Measurements from ENCODE around the gene HOXB8. TPM values are rescaled to one million over a fixed set of nuclear protein-coding genes. Genes with fewer than 3 reads are reported as not detected.

The HOXB8 gene
- total RNA-seq, 2 donors from 2014 or later = 0.09 to 0.97 TPM

DNA sequence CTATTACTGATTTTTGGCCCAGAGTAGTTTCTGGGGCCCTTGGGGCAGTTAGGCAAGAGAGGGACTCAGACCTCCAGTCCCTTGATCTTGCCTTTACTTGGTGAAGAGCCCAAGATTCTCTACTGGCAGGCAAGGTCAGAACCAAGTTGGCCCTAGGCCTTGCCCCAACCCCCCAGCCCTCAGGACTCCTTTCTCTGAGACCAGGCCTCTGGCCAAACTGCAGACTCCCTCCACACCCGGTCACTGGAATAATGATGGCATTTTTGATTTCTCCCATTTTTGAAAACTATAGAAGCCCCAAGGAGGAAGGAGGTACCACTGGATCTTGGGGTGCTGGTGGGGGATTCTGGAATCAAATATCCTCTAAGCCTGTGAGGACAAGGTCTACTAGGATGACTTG, 29.1 kb upstream of the HOXB8 start:
- DNase-seq (ENCODE audit: low spot score) = no peak
- no peaks in the 10 kb centered on the region for H3K9me3 ChIP-seq
- H3K36me3 ChIP-seq = no peaks in the 10 kb centered on the region
- WGBS = 92% methylated on average over 1 of the region's 1 CpG
- intact Hi-C loops (cut with DNase I) = no loop called here
- peaks cover 15% of the 10 kb centered on the region for H3K27me3 ChIP-seq (replicated peaks; ENCODE audit: insufficient read depth)
- no peaks in the 10 kb centered on the region for H3K4me1 ChIP-seq (replicated peaks)
- no peak for TF ChIP-seq POLR2AphosphoS5 (IDR thresholded peaks at IDR 0.05)
- TF ChIP-seq CTCF (IDR thresholded peaks at IDR 0.05) = no peak
- TF ChIP-seq POLR2A (IDR thresholded peaks at IDR 0.05) = no peak
- no peak overlapping the region for H3K4me3 ChIP-seq
- no peak overlapping the region for H3K27ac ChIP-seq

DNA sequence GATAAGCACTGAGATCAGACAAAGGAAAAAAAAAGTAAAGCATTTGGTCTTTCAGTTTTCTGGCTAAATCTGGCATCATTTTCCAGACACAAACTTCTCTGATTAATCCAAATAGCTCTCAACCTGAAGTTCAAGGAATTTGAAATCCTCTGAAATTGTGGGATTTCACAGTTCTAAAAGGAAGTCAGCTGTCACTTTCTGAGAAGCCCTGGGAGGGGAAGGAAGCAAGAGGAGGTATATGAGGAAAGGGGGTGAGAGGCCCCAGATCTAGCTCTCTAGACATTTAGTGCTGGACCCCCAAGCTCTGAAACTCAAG, 28.6 kb upstream of the HOXB8 start:
- no peaks in the 10 kb centered on the region for H3K9me3 ChIP-seq
- no peak for DNase-seq (ENCODE audit: low spot score)
- H3K27ac ChIP-seq = no peak overlapping the region
- intact Hi-C loops (cut with DNase I) = no loop called here
- H3K4me1 ChIP-seq (replicated peaks) = no peaks in the 10 kb centered on the region
- peaks cover 15% of the 10 kb centered on the region for H3K27me3 ChIP-seq (replicated peaks; ENCODE audit: insufficient read depth)
- no peak overlapping the region for H3K4me3 ChIP-seq
- no peaks in the 10 kb centered on the region for H3K36me3 ChIP-seq
- no peak for TF ChIP-seq POLR2A (IDR thresholded peaks at IDR 0.05)
- no peak for TF ChIP-seq CTCF (IDR thresholded peaks at IDR 0.05)
- no peak for TF ChIP-seq POLR2AphosphoS5 (IDR thresholded peaks at IDR 0.05)

DNA sequence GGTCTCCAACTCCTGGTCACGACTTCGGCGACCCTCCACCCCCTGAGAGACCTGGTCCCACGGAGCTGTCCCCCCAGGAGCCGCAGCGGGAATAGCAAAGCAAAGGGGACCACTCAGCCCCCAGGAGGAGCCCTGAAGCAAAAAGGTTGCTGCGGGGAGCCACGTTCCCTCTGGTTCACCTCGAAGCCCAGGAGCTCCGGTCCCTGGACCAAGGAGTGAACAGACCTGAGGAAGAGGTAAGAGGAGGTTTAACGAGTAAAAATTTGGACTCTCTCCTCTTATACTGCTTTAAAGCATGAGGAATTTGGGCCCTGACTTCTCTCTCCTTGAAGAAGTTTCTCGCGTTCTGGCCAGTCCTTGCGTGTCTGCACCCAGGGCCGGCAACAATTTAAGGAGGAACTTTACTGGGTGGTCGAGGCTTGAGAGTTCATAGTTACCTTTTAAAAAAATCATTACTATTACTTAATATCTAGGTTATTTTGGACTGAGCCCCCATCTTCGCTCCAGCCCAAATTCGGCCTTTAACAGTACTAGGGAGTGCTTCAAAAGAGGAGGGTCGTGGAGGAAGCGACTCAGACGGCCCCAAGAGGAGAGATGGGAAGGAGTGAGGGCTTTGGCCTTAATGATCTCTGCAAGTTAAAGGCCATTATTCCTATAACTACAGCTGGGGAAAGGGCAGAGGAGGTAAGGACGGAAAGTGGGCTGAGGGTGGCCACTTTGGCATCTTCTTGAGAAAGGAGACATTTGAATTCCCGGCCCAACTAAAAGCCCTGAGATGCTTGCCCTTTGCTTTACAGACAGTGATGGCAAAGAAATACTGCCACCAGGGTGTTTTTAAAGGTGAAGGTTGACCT, 28.0 kb upstream of the HOXB8 start:
- H3K4me3 ChIP-seq = no peak overlapping the region
- no peaks in the 10 kb centered on the region for H3K36me3 ChIP-seq
- 56% methylated on average over 23 of the region's 23 CpGs for WGBS
- no peak for DNase-seq (ENCODE audit: low spot score)
- no peaks in the 10 kb centered on the region for H3K9me3 ChIP-seq
- no peaks in the 10 kb centered on the region for H3K4me1 ChIP-seq (replicated peaks)
- H3K27ac ChIP-seq = no peak overlapping the region
- intact Hi-C loops (cut with DNase I) = no loop called here
- TF ChIP-seq POLR2AphosphoS5 (IDR thresholded peaks at IDR 0.05) (no peak), POLR2A (IDR thresholded peaks at IDR 0.05) (no peak), CTCF (IDR thresholded peaks at IDR 0.05) (no peak)
- H3K27me3 ChIP-seq (replicated peaks; ENCODE audit: insufficient read depth) = peaks cover 15% of the 10 kb centered on the region

GRCh38 chr17:48642059-48642842, 27.2 kb upstream of the HOXB8 start:
- WGBS = 34% methylated on average over 56 of the region's 58 CpGs
- no peak overlapping the region for H3K4me3 ChIP-seq
- no peaks in the 10 kb centered on the region for H3K4me1 ChIP-seq (replicated peaks)

More at GRCh38 chr17:48642059-48642842, 27.2 kb upstream of the HOXB8 start:
- DNase-seq (ENCODE audit: low spot score) = no peak
- intact Hi-C loops (cut with DNase I) = no loop called here
- TF ChIP-seq POLR2A (IDR thresholded peaks at IDR 0.05) (no peak), CTCF (IDR thresholded peaks at IDR 0.05) (no peak), POLR2AphosphoS5 (IDR thresholded peaks at IDR 0.05) (no peak)
- no peak overlapping the region for H3K27ac ChIP-seq
- H3K27me3 ChIP-seq (replicated peaks; ENCODE audit: insufficient read depth) = peaks cover 22% of the 10 kb centered on the region
- H3K36me3 ChIP-seq = no peaks in the 10 kb centered on the region
- H3K9me3 ChIP-seq = no peaks in the 10 kb centered on the region

Measured in prostate gland (tissue), 2 donors.